ENCODE measurements around the gene NBPF11.
"Not testable (repeated sequence)": the region's sequence is repeated elsewhere in the genome, so short reads cannot be mapped to it uniquely, and the experiment has no call there.

GRCh38 chr1:148150945-148151344, 1.1 kb downstream of the NBPF11 start:
- TF ChIP-seq POLR2AphosphoS5 (IDR thresholded peaks at IDR 0.05; ENCODE audit: insufficient read depth in 1 of 2, low read depth in 1 of 2); CTCF (IDR thresholded peaks at IDR 0.05): not testable (repeated sequence)
